Suprapubic skin (tissue), 4 donors: Measurements from ENCODE around the gene MYO9A. TPM values are rescaled to one million over a fixed set of nuclear protein-coding genes. Genes with fewer than 3 reads are reported as not detected.

Experiments used
- DNase-seq, 2 donors: peaks; one replicate each; pipeline ENCODE4 v3.0.0-alpha.2; 2019; ENCODE audit warnings: low spot score in 2 of 2
- H3K27ac ChIP-seq: fragments of 200-600 bp; sonication (generic); one replicate; pipeline ENCODE4 v1.5.1; 2019
- H3K27me3 ChIP-seq: fragments of 200-600 bp; sonication (generic); one replicate; pipeline ENCODE4 v1.5.1; 2019
- H3K36me3 ChIP-seq: fragments of 200-600 bp; sonication (generic); one replicate; pipeline ENCODE4 v1.5.1; 2019
- H3K4me1 ChIP-seq: fragments of 200-600 bp; sonication (generic); one replicate; pipeline ENCODE4 v1.5.1; 2019
- H3K4me3 ChIP-seq: fragments of 200-600 bp; sonication (generic); one replicate; pipeline ENCODE4 v1.5.1; 2019; ENCODE audit warnings: mild to moderate bottlenecking
- H3K9me3 ChIP-seq: fragments of 200-600 bp; sonication (generic); one replicate; pipeline ENCODE4 v1.5.1; 2019
- CTCF ChIP-seq, 2 donors: fragments of 200-600 bp in 1 of 2; fragments of 450-650 bp in 1 of 2; sonication (generic) in 1 of 2; IDR thresholded peaks; one replicate each; pipeline ENCODE4 v1.5.1; 2016 to 2019; ENCODE audit warnings: antibody characterized with exemption in 2 of 2, mild to moderate bottlenecking in 1 of 2, moderate library complexity in 1 of 2
- EP300 ChIP-seq: sonication (generic); formaldehyde crosslinking; IDR thresholded peaks from one replicate; pipeline ENCODE4 v1.6.1; 2017; ENCODE audit warnings: antibody characterized with exemption
- POLR2A ChIP-seq, 2 donors: fragments of 450-650 bp; IDR thresholded peaks; one replicate each; pipeline ENCODE4 v1.6.1; 2017; ENCODE audit warnings: antibody characterized with exemption in 2 of 2, mild to moderate bottlenecking in 2 of 2, moderate library complexity in 2 of 2
- POLR2AphosphoS5 ChIP-seq, 3 donors: sonication (generic); formaldehyde crosslinking; IDR thresholded peaks; one replicate each; pipeline ENCODE4 v1.6.1; 2017; ENCODE audit warnings: antibody characterized with exemption in 3 of 3
- WGBS: methylation state at CpG from one replicate; pipeline ENCODE4 v1.1.5; 2018; 5-methylcytosine and 5-hydroxymethylcytosine counted together
- total RNA-seq, 4 donors: library from RNA; depleted of rRNA; stranded (reverse); fragments of >200 nt; gene quantifications; one replicate each; pipeline ENCODE4 v1.1.0, GENCODE V29; 2016

Gene MYO9A
- total RNA-seq, 4 donors from 2014 or later = 54.0 to 89.7 (median 61.8) TPM

- no peak for DNase-seq
- no peaks in the 10 kb centered on the region for H3K9me3 ChIP-seq
- H3K27ac ChIP-seq = no peak overlapping the region
- no peaks in the 10 kb centered on the region for H3K4me1 ChIP-seq
- H3K4me3 ChIP-seq = no peak overlapping the region
- WGBS = 97% methylated on average over 1 of the region's 1 CpG
- TF ChIP-seq CTCF (IDR thresholded peaks at IDR 0.05) = no peak
- TF ChIP-seq POLR2AphosphoS5 (IDR thresholded peaks at IDR 0.05) = no peak
- TF ChIP-seq EP300 = no peak
- no peak for TF ChIP-seq POLR2A (IDR thresholded peaks at IDR 0.05)
- no peaks in the 10 kb centered on the region for H3K36me3 ChIP-seq
- no peaks in the 10 kb centered on the region for H3K27me3 ChIP-seq
Measured at GRCh38 chr15:72096796-72097195, 21.2 kb downstream of the MYO9A start.

GRCh38 chr15:72092691-72093090, 25.3 kb downstream of the MYO9A start:
- no peak for TF ChIP-seq POLR2AphosphoS5 (IDR thresholded peaks at IDR 0.05)
- no peak for TF ChIP-seq EP300
- TF ChIP-seq POLR2A (IDR thresholded peaks at IDR 0.05) = no peak
- TF ChIP-seq CTCF (IDR thresholded peaks at IDR 0.05) = no peak
- no peaks in the 10 kb centered on the region for H3K4me1 ChIP-seq
- no peak for DNase-seq
- H3K9me3 ChIP-seq = no peaks in the 10 kb centered on the region
- H3K27ac ChIP-seq = no peak overlapping the region
- H3K36me3 ChIP-seq = no peaks in the 10 kb centered on the region
- no peak overlapping the region for H3K4me3 ChIP-seq
- H3K27me3 ChIP-seq = no peaks in the 10 kb centered on the region

- Histone ChIP-seq H3K27me3 (no peaks in the 10 kb centered on the region), H3K4me1 (peaks cover 3% of the 10 kb centered on the region), H3K9me3 (no peaks in the 10 kb centered on the region), H3K36me3 (no peaks in the 10 kb centered on the region), H3K4me3 (no peak overlapping the region), H3K27ac (no peak overlapping the region)
- TF ChIP-seq EP300 (no peak), CTCF (IDR thresholded peaks at IDR 0.05) (no peak), POLR2A (IDR thresholded peaks at IDR 0.05) (no peak), POLR2AphosphoS5 (IDR thresholded peaks at IDR 0.05) (no peak)
- no peak for DNase-seq
- 87% methylated on average over 3 of the region's 3 CpGs for WGBS
Measured at GRCh38 chr15:72092006-72092405, 25.9 kb downstream of the MYO9A start.

- peaks cover 3% of the 10 kb centered on the region for H3K36me3 ChIP-seq
- no peaks in the 10 kb centered on the region for H3K9me3 ChIP-seq
- no peak for DNase-seq
- 95% methylated on average over 8 of the region's 9 CpGs for WGBS
- TF ChIP-seq EP300 = no peak
- TF ChIP-seq POLR2AphosphoS5 (IDR thresholded peaks at IDR 0.05) = no peak
- no peak for TF ChIP-seq CTCF (IDR thresholded peaks at IDR 0.05)
- no peak for TF ChIP-seq POLR2A (IDR thresholded peaks at IDR 0.05)
- H3K4me3 ChIP-seq = no peak overlapping the region
- H3K27me3 ChIP-seq = no peaks in the 10 kb centered on the region
- H3K27ac ChIP-seq = no peak overlapping the region
- H3K4me1 ChIP-seq = peaks cover 11% of the 10 kb centered on the region
Measured at GRCh38 chr15:72086920-72087648, 30.9 kb downstream of the MYO9A start.

GRCh38 chr15:72086010-72086697, 31.8 kb downstream of the MYO9A start:
- TF ChIP-seq POLR2A (IDR thresholded peaks at IDR 0.05) (no peak), CTCF (IDR thresholded peaks at IDR 0.05) (no peak), POLR2AphosphoS5 (IDR thresholded peaks at IDR 0.05) (no peak), EP300 (no peak)
- H3K36me3 ChIP-seq = peaks cover 3% of the 10 kb centered on the region
- WGBS = 86% methylated on average over 10 of the region's 11 CpGs
- no peaks in the 10 kb centered on the region for H3K9me3 ChIP-seq
- no peak for DNase-seq
- peaks cover 11% of the 10 kb centered on the region for H3K4me1 ChIP-seq
- H3K4me3 ChIP-seq = no peak overlapping the region
- H3K27me3 ChIP-seq = no peaks in the 10 kb centered on the region
- H3K27ac ChIP-seq = no peak overlapping the region
